ENCODE data around the gene ZNF236. TPM values are rescaled to one million over a fixed set of nuclear protein-coding genes. Genes with fewer than 3 reads are reported as not detected.

ZNF236 gene
- total RNA-seq, 6 experiments from 2014 or later = 3.8 to 7.6 (median 5.8) TPM

DNA sequence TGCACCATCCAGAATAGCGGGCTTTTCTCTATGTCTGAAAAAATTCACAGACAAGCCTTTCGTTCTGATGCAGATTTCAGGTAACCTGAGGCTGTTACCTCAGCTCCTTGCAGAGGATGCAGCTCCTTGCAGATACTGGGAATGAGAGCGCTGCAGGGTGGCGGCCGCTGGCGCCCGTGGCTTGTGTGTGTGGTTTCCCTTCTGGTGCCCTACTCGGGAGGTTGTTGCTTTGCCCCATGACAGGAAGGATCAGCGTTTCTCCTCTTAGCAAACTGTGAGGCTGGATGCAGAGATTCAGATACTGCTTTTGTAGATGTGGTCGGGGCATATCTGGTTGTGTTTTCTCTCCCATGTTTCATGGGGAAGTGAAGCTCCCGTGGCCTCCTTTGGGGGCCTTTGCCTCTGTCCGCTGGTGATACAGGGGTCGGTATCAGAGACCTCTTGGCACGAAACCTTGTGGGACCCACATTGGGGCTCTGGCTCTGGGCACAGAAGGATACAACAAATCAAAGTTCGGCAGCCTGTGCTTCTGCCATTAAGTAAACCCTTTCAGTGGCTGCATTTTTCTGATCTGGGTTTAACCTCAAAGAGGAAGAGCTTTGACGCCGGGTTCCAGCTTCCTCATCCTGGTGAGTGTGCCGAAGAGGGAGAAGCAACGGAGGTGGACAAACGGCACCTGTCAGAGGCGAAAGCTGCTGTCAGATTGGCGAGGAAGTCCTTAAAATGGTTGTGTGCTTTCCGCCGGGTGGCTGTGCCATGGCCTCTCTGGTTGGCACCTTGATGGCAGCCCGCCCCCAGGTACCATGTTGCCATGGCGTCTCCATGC lies 182.4 kb downstream of the ZNF236 start:
- intact Hi-C loops (cut with DNase I) = loop anchor here (5.0 kb wide), 2 partner anchors 198 to 208 kb away; no protein-coding TSS in a partner anchor
- H3K4me3 ChIP-seq = no peak overlapping the region
- no peaks in the 10 kb centered on the region for H3K9me3 ChIP-seq
- 51% methylated on average over 9 of the region's 26 CpGs for WGBS (ENCODE audit: insufficient coverage, low coverage, low lambda C conversion rate, missing lambda C conversion rate)
- peak; percentile 14 to 33 (median 20) for ATAC-seq
- H3K4me1 ChIP-seq = no peaks in the 10 kb centered on the region
- TF ChIP-seq, protein P1, sequence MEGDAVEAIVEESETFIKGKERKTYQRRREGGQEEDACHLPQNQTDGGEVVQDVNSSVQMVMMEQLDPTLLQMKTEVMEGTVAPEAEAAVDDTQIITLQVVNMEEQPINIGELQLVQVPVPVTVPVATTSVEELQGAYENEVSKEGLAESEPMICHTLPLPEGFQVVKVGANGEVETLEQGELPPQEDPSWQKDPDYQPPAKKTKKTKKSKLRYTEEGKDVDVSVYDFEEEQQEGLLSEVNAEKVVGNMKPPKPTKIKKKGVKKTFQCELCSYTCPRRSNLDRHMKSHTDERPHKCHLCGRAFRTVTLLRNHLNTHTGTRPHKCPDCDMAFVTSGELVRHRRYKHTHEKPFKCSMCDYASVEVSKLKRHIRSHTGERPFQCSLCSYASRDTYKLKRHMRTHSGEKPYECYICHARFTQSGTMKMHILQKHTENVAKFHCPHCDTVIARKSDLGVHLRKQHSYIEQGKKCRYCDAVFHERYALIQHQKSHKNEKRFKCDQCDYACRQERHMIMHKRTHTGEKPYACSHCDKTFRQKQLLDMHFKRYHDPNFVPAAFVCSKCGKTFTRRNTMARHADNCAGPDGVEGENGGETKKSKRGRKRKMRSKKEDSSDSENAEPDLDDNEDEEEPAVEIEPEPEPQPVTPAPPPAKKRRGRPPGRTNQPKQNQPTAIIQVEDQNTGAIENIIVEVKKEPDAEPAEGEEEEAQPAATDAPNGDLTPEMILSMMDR (IDR thresholded peaks at IDR 0.05) = no peak
- TF ChIP-seq POLR2A (IDR thresholded peaks at IDR 0.05) = no peak
- DNase-seq = peak in 1 of 3 donors; percentile 37
- peaks cover 0 to 4% (median 0%) of the 10 kb centered on the region in 4 donors for H3K36me3 ChIP-seq
- peak overlapping the region in 1 of 3 donors; percentile 33 for H3K27ac ChIP-seq
- no peaks in the 10 kb centered on the region for H3K27me3 ChIP-seq

DNA sequence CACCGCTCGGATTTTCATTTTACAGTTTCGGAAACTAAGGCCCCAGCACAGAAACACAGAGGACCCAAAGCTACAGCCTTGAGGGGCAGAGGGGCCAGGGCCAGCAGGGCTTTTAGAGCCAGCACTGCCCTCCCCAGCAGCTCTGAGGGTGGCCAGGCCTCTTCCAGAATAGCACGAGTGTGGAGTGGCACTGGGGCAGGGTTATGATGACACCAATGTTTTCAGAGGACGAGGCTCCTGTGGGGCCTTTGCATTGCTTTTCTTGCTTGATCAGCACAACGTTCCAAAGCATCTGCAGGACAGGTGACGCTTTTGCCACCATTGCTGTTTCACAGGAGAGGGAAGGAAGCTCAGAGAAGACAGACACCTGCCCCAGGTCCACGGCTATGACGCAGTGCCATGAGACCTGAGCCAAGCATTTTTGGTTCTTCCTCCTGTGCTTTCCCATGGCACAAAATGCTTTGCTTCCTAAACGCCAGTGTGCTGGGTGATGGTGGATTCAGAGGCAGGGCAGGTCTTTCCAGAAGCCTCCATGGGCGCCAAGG lies 183.4 kb downstream of the ZNF236 start:
- TF ChIP-seq, protein P1 (IDR thresholded peaks at IDR 0.05) = no peak
- no peak for TF ChIP-seq POLR2A (IDR thresholded peaks at IDR 0.05)
- Histone ChIP-seq H3K4me3 (no peak overlapping the region), H3K27ac (peak overlapping the region in 1 of 3 donors; percentile 63), H3K9me3 (no peaks in the 10 kb centered on the region), H3K36me3 (peaks cover 0 to 4% (median 0%) of the 10 kb centered on the region in 4 donors), H3K27me3 (no peaks in the 10 kb centered on the region), H3K4me1 (no peaks in the 10 kb centered on the region)
- WGBS (ENCODE audit: insufficient coverage, low coverage, low lambda C conversion rate, missing lambda C conversion rate) = 79% methylated on average over 3 of the region's 11 CpGs
- ATAC-seq (no peak), DNase-seq (no peak)
- intact Hi-C loops (cut with DNase I) = no loop called here

DNA sequence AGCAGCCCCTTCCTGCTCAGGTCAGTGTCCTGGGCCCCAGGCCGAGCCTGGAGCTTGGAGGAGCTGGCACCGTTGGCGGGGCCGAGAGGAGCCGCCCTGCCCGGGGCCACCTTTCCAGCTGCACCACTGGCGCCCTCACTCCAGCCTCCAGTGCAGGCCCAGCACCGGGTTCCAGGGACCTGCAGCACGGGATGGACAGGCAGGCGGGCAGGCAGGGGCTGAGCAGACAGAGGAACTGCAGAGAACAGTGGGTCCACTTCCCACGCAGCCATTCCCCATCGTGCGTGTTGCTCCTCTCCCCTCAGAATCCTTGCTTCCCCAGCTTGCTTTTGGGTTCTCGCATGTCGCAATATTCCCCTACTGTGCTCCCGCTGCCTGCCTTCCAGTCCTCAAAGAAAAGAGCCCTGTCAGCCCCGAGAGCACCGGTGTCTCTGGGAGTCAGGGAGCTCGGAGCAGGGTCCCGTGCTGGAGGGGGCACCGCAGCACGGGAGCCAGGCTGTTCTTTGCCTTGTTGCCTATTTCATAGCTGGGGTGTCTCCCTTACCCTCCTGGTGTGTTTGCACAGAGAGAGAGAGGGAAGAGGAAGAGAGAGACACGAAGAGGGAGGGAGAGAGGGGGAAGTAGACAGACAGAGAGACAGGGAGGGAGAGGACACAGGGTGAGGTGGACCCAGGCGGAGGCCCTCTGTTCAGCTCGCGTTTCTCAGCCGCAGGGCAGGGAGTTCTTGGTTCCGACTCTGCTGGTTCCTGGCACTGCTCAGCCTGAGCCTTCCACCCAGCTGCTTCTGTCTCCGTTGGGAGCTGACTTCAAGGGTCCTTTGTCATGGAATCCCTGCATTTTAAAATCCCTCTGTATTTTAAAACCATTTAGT lies 184.2 kb downstream of the ZNF236 start:
- ATAC-seq = peak; percentile 40 to 61 (median 50)
- no peak for TF ChIP-seq POLR2A (IDR thresholded peaks at IDR 0.05)
- TF ChIP-seq, protein P1 (IDR thresholded peaks at IDR 0.05) = no peak
- H3K9me3 ChIP-seq = no peaks in the 10 kb centered on the region
- intact Hi-C loops (cut with DNase I) = no loop called here
- H3K36me3 ChIP-seq = peaks cover 0 to 12% (median 0%) of the 10 kb centered on the region in 4 donors
- DNase-seq = peak in 1 of 3 donors; percentile 51
- no peaks in the 10 kb centered on the region for H3K27me3 ChIP-seq
- no peak overlapping the region for H3K4me3 ChIP-seq
- no peaks in the 10 kb centered on the region for H3K4me1 ChIP-seq
- peak overlapping the region in 1 of 3 donors; percentile 63 for H3K27ac ChIP-seq
- WGBS (ENCODE audit: insufficient coverage, low coverage, low lambda C conversion rate, missing lambda C conversion rate) = 61% methylated on average over 15 of the region's 29 CpGs

DNA sequence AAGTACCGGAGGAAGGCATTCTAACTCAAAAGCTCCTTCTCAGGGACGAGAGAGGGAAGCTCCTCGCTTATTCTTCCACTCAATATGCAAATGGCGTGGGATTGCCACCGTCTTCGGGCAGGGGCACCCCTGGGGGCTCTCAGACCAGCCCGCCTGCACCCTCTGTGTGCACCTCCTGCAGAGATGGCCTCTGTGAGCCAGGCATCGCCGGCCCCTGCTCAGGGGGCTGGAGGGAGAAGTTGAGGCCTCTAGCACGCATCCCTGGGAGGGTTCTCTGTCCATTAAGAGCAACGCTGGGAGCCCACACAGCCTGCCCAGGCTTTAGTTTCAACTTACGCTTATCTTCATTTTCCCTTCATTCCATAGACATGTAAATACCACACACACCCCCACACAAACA lies 184.9 kb downstream of the ZNF236 start:
- Histone ChIP-seq H3K27me3 (no peaks in the 10 kb centered on the region), H3K4me3 (no peak overlapping the region), H3K4me1 (no peaks in the 10 kb centered on the region), H3K36me3 (peaks cover 0 to 12% (median 0%) of the 10 kb centered on the region in 4 donors), H3K9me3 (no peaks in the 10 kb centered on the region), H3K27ac (peak overlapping the region in 1 of 3 donors; percentile 16)
- DNase-seq = peak in 1 of 3 donors; percentile 40
- 86% methylated on average over 7 of the region's 12 CpGs for WGBS (ENCODE audit: insufficient coverage, low coverage, low lambda C conversion rate, missing lambda C conversion rate)
- ATAC-seq = no peak
- intact Hi-C loops (cut with DNase I) = no loop called here
- TF ChIP-seq, protein P1 (IDR thresholded peaks at IDR 0.05) = no peak
- TF ChIP-seq POLR2A (IDR thresholded peaks at IDR 0.05) = no peak
